HG03469 (cell line): ENCODE data around the gene PFKFB3.
"Not testable (repeated sequence)": the region's sequence is repeated elsewhere in the genome, so short reads cannot be mapped to it uniquely, and the experiment has no call there.

Experiments used
- ATAC-seq: cut with Tn5 transposase; IDR thresholded peaks from one replicate; pipeline ENCODE4 v1.9.1; 2021; ENCODE audit warnings: mild to moderate bottlenecking, moderate library complexity, moderate number of reproducible peaks; ENCODE audit not compliant: unreplicated experiment

Gene PFKFB3

GRCh38 chr10:6200734-6201515 lies 1.8 kb upstream of the PFKFB3 start:
- ATAC-seq, result no peak

DNA sequence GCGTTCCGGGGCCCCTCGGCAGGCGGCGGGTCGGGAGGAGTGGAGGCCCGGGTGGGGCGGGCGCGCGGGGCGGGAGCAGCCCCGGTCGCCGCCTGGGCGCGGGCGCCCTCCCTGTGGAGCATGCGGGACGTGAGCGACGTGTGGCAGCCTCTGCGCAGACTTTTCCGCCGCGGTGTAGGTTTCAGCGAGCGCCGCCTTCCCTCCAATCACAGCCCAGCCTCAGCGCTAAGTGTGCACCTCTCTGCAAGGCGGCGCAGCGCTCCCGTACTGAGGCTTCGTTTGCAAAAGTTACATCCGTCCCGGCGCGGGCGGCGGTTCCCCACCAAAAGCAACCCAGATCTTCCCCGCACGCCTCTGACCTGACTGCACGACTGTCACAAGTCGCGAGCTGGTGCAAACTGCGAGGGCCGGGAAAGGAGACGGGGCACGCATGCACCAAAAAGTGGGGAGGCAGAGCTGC lies 1.2 kb upstream of the PFKFB3 start:
- ATAC-seq, result peak; percentile 36

GRCh38 chr10:6202098-6202683 lies 541 bp upstream of the PFKFB3 start:
- ATAC-seq, result peak; percentile 2

DNA sequence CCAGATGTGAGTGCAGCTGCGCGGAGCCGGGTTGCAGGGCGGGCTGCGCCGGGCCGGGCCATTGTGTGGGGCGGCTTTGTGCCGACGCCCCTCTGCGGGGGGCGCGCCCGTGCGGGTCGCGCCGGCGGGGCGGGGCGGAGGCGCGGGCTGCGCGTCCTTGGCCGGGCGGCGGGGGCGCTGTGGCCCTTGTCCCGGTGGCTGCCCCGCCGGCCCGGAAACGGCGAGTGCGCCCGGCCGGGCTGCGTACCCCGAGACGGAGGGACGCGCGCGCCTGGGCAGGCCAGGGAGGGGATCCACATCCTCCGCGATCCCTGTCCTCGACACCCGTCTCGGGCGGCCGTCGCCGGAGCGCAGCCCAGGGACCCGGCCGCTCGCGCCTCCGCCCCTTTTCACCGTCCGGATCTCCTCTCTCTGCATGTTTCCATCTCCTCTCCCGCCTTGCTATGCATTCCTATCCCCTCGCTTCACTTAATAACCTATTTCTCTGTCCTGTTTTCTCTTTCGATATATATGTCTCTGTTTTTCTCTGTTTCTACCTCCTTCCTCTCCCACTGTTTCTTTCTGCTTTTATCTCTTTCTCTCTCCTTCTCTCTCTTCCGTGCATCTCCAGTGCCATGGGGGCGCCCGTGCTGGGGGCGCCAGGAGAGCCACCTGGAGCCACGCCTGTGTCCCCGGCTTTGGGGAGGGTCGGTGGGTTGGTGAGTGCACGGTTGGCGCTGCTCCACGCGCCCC lies 765 bp downstream of the PFKFB3 start:
- peak; percentile 19 for ATAC-seq

DNA sequence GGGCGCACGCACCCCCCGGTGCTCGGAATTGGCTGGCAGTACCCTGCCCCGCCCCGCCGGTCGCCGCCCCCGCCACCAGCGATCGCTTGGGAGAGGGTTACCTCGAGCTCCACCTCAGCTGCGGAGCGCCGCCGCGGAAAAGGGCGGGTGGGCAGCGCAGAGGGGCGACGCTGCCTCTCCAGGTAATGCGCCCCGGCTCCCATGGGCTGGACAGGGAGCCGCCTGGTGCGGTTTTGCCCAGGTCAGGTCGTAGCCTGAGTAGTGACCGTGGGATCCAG lies 1.3 kb downstream of the PFKFB3 start:
- no peak for ATAC-seq

DNA sequence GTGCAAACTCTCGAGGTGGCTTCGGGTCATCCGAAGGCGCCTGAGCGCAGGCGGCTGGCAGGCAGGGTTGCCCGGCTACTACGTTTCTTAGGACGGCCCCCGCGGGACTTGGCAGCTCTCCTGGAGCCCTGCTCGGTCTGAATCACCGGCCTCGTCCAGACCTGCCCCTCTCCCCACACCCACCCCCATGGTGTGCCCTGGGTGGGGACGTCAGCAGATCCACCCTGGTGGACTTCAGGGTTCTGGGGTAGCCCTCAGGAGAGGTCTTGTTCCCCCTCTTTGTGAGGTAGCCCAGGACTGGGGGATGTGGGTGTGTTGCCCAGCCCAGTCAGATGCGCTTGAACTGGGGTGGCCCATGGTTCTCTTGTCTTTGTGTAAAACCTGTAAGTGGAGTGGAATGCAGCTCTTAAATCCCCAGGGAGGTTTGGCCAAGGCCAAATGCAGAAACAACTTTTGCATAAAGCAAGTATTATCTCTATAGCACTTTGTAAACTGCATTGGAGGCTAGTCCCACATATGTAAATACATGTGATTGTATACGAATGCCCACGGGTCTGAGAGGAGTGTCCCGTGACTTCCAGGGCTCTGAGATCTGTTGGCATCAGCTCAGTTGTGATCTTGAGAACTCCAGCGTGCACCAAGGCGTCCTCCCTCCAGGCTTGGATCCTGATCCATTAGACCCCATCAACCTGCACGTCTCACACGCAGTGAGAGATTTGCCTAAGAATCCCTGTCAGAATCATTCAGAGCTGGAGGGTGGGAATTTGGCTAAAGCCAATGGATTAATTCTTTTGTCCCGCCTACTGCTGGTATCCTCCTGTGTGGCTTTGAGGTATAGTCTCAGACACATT lies 1.8 kb downstream of the PFKFB3 start:
- ATAC-seq, result no peak

DNA sequence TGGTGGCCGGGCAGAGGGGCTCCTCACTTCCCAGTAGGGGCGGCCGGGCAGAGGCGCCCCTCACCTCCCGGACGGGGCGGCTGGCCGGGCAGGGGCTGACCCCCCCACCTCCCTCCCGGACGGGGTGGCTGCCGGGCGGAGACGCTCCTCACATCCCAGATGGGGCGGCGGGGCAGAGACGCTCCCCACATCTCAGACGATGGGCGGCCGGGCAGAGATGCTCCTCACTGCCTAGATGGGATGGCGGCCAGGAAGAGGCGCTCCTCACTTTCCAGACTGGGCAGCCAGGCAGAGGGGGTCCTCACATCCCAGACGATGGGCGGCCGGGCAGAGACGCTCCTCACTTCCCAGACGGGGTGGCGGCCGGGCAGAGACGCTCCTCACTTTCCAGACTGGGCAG lies 3.8 kb downstream of the PFKFB3 start:
- not testable (repeated sequence) for ATAC-seq

GRCh38 chr10:6207658-6208057 lies 4.9 kb downstream of the PFKFB3 start:
- ATAC-seq, result no peak

DNA sequence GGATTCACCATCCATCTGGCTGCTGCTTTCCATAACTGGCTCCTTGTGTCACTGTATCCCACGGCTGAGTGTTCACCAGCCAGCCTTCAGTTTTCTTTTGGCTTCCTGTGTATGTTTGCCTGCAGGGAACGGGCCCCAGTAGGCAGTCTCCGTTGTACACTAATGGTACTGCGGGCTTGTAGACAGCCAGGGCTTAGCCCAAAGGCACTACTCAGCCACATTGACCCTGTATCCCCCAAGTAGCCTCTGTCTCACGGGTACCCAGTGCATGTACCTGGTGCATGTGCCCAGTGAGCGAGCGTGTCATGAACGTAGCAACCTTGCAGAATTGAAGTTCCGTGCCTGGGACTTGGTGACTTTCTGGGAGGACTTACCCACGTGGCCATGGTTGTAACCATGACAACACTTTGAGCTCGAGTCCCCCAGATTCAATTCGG lies 6.1 kb downstream of the PFKFB3 start:
- ATAC-seq, result no peak

DNA sequence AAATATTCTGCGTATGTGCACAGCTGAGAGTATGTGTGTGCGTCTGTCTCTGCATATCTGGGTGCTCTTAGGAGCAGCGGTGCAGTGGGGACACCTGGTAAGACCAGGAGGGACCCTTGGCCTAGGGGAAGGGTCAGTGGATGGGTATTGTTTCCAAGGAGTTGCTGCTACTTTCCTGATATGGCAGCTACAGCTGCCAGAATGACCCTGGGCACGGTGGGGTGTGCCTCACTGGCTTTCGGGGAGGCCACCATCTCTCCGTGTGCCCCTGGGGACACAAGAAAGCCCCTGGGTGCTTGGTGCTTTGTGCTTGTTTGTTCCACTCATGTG lies 8.6 kb downstream of the PFKFB3 start:
- ATAC-seq, result no peak

DNA sequence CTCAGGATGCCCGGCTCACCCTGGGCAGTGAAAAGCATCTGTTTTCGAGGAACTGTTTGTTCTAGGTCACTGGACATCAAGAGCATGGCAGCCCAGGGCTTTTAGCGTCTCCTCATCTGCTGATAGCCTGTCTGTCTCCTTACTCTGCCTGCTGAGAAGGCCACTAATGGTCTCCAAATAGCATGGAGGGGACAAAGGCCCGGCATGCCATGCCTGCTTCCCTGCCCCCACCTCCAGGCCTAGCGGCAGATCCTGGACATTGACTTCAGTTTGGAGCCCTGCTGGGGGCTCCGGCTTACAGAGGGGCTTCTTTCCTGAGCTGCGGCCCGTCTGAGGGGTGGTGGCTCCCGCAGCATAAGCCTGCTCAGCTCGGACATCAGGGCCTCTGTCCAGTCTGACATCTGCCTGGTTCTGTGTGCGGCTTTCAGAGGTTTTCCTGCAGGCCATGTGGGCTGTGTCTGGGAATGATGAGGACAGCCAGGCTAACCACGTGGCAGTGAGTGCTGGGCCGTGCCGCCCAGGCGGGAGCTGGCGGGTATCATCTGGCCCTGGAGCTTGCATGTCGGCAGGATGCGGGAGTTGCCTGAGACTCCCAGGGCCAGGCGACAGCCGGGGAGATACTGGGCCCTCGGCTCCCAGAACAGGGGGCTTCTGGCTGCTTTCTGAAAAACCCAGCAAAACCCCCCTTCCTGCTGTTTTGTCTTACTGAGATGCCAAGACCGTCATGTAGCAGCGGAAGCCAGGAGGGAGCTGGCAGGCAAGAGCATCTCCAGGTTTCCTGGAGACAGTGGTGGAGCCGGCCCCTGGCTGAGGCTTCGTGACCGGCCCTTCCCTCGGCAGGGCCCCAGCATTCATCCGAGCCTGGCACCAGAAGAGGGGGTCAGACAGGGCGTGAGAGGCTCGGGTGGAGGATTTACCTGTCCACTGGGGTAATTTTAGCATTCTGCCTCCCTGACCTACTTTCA lies 9.2 kb downstream of the PFKFB3 start:
- ATAC-seq, result no peak

- ATAC-seq, result no peak
Observed at GRCh38 chr10:6212806-6213205, 10.1 kb downstream of the PFKFB3 start.

- ATAC-seq, result no peak
Observed at GRCh38 chr10:6213257-6213905, 10.6 kb downstream of the PFKFB3 start.

- ATAC-seq, result no peak
Observed at GRCh38 chr10:6213908-6214307, 11.2 kb downstream of the PFKFB3 start.

- no peak for ATAC-seq
Observed at GRCh38 chr10:6214612-6215011, 11.9 kb downstream of the PFKFB3 start.

- no peak for ATAC-seq
Observed at GRCh38 chr10:6215241-6215640, 12.5 kb downstream of the PFKFB3 start.

DNA sequence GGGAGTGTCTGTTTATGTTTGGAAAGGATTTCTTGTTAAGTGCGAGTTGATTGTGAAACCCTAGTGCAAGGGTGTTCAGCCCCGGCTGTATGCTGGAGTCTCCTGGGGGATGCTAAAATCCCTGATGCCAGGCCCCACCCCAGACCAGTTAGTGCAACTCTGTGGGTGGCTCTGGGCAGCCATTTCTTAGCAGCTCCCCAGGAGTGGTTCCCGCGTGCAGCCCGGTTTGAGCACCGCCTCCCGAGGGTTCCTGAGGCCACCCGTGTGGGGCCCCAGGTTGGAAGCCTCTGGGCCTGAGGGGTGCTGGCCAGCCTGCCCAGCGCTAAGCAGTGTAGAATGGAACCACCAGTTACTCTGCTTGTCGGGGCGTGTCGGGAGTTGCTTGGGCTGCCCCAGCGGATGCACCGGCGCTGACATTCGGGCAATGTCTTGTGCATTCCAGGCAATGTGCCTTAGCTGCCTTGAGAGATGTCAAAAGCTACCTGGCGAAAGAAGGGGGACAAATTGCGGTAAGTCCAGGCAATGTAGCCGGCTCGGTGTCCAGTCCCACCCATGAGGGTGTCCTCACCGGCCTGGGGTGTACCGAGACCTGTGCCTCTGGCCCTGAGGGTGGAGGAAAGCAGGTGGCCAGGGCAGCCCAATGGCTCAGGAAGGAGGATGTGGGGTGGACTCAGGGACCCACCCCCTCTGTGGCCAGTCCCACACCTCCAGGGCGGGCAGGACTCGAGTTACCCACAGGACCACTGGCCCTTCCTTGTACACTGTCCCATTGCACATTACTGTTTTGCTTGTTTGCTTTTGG lies 13.2 kb downstream of the PFKFB3 start:
- no peak for ATAC-seq

- no peak for ATAC-seq
Observed at GRCh38 chr10:6216916-6217315, 14.2 kb downstream of the PFKFB3 start.

GRCh38 chr10:6217611-6218010 lies 14.9 kb downstream of the PFKFB3 start:
- no peak for ATAC-seq
